ENCODE results near the gene EPB42.
A peak's percentile ranks its signal among the peaks of the same experiment; 100 is the strongest.

EPB42 gene

DNA sequence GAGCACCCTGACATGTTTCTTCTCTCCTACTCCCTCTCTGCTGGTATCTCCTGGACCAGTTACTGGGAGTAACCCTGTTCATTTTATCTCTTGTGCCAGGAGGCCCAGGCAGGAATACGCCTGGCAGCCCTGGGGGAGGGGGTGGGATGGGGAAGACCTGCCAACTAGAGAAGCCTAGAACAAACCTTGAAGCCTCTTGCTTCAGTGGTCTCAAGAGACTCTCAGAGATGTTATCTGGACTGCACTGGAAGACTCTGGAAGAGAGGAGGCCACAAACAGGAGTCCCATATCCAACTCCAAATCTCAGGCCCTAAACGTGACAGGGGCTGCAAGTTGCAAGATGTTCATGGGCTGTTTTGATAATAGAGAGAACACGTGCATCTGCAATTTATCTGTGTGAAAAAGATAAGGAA, at the start of gene EPB42:
TSS of gene EPB42 (minus strand) at position 28 of the 413 bp plus-strand sequence. CDS start 193 bp downstream, outside the sequence.
- DNase-seq, result no peak

DNA sequence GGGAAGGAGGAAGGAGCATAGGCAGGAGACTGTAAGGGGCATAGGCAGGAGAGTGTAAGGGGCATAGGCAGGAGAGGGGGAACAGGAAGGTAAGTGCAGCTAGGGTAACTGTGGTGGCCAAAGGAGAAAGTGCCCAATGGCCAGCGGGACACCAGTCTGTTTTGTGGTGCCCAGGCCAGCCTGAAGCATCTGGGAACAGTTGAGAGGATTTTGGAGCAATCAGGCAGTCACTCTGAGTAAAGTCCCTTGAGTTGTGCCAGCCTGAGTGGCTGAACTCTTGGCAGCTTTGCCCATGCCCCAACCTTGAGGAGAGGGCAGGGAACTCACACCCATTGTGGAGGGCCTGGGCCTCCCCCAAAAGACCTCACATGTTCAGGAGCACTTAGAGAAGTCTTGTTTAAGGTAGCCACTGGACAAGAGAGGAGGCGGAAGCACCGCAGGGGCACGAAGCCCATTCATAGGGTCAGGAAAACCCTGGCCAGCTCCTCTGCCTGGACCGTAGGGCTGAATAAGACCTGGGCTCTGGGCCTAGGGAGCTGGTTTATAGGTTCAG, 49.4 kb upstream of the EPB42 start:
- DNase-seq, result no peak

DNA sequence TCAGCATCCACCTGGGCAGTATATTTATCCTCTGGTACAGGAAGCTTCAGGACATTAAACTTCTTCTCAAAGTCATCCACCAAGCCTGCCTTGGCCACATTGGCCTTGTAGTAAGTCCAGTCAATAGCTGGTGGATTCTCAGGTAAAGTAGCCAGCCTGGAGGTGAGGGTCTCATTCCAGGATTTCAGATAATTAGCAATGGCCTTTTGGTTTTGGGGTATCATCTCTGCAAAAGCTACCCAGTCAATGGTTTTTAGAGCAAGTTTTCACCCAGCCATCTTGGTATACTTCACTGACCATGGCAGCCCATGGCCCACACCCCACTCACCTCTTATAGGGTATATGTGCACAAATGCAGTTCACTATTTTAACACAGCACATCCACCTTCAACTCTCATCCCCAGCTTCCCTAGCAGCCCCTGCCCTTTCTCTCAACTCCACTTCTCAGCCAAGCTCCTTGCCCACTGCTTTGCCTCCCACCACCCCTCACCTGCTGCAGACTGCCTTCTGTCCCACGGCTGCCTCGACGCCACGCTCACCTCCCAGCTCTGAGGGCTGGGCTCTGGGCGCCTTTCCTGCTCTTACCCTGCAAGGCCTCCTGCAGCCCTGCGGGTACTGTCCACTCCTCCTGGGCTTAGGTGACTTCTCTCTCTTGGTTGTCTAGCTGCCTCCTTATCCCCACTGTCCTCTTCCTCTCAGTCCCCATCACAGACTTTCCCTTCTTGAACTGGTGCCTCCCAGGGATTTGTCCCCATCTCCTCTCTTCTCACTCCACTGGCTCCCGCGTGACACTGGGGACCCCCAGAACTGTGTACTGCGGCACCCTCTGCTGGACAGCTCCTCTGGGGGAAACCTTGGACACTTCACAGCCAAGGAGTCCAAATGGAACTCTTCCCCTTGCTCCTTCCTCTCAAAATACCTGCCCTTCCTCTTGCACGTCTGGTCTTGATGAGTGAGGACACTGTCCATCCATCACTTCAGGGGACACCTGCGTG, 47.6 kb upstream of the EPB42 start:
- peak; percentile 45 for DNase-seq

DNA sequence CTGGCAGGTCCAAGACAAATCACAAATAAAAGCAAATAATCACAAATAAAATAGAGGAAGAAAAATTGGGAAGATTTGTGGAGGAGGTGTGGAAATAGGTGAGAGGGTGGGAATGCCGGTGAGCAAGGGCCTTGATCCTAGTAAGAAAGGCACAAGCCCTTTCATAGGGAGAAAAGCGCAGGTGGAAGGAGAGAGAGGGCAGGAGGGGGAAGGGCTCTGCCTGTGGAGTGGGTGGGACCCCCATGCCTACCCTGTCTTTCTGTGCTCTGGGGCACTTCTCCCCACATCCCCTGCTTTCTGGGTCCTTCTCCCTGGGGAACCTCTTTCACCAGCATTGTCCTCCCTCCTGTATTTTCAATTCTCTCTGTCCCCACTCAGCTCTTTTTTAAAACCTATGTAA, 46.6 kb upstream of the EPB42 start:
- DNase-seq, result no peak

DNA sequence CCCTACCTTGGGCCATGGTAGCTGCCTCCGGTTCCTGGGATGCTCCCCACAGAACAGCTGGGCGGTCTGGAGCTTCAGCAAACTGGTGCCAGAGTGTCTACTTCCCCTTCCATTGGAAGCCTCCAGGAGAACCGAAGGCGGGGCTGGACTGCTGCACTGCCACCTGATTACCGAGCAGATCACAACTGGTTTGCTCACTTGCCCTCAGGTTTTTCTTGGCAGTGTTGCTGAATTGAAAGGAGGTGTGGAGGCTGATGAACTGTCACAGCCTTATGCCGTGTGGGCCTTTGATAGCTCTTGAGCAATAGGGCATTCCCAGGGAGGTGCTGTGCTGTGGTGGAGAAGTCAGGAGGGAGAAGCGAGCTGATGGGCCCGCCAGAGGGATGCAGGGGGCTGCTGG, 46.0 kb upstream of the EPB42 start, which contains the start of gene TGM5:
TSS of gene TGM5 (minus strand) at position 95 of the 400 bp plus-strand sequence. CDS start at position 16, 79 bp downstream.
- DNase-seq, result peak; percentile 19

DNA sequence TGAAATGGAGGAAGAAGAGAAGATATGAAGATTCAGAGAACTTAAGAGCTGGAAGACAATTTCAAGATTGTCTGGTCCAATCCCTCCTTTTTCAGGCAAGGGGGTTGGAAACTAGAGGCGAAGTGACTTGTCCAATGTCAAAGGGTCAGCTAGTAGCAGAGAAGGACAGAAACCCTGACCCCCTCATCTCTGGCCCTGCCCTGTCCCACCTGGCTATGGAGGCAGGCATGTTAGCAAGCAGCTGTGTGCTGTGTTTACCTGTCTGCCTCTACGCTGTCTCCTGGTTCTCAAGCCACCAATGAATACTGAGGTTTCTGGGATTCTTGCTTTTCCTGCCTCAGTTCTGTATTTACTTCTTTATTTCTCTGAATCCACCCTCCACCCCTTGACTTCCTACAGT, 45.6 kb upstream of the EPB42 start:
- DNase-seq, result no peak

DNA sequence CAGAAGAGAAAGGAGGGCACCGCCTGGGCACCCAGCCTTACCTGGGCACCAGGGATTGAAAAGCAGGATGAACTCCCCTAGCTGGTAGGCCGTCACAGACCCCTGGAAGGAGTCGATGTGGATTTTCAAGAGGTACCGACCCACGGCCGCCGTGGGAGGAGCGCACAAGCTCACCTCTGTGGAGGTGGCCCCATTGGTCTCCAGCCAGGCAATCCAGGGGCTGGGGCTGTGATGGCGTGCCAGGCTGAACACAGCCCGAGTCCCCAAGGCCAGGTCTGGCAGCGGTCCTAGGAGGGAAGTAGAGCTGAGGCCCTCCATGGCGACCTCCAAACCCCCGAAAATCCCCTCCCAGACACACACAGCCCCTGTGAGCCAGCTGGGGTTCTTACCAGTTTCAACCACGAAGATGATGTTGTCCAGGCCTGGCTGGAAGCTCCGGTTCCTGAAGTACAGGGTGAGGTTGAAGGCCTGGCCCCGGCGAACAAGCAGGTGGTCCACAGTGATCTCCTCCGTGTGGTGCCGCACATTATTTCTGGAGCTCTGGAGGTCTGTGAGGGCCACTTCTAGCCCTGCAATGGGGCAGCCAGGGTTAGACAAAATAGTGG, 39.3 kb upstream of the EPB42 start:
- DNase-seq, result no peak

DNA sequence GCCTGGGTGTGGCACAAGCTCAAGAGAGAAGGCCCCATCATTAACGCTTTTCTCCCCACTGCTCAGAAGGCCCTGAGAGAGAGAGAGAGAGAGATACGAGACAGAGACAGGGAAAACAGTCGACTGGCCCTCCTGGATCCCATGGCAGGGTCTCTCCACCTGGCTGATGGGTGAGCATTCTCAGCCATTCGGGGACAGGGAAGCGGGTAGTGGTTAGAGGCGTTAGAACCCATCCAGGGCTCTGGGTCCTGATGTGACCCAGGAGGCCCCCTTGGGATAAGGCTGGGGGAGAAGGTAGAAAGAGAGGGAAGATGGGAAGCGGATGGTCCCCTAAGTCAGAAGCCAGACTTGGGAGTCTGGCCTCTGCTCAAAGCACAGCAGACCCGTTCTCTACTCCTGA, 38.0 kb upstream of the EPB42 start:
- DNase-seq, result no peak

DNA sequence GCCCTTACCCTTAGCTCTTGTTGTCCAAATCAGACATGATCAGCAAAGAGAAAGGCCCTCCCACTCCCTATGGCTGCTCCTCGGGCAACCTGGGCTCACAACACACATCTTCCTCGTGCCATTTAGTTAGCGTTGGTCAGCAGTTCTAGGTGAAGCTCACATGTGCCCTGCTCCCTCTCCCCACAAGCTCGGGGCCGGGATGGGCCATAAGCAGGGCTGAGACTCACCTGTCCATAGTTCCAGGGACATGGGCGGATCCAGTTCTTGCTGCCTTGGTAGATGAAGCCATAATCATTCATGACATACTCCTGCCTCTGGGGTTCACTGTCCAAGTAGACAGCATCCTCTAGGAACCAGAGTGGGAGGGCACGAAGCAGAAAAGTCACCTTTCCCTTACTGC, 35.5 kb upstream of the EPB42 start:
- DNase-seq, result no peak

DNA sequence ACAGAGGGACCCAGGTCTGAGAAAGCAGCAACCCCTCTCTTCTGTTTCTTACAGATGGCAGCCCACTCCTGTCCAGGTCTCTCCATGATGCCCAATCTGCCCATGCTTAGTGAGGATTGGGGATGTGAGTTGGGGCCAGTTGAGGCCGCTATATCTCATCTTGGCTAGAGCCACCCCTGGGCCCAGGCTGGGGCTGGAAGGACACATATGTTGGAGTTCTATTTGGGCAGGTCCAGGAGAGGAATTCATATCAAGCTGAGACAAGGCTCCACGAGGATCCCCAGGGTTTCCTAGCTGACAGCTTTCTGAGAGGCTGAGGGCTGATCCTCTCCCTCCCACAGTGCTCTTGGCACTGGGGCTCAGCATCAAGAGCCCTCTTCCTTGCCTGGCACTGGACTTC, 34.6 kb upstream of the EPB42 start:
- no peak for DNase-seq

DNA sequence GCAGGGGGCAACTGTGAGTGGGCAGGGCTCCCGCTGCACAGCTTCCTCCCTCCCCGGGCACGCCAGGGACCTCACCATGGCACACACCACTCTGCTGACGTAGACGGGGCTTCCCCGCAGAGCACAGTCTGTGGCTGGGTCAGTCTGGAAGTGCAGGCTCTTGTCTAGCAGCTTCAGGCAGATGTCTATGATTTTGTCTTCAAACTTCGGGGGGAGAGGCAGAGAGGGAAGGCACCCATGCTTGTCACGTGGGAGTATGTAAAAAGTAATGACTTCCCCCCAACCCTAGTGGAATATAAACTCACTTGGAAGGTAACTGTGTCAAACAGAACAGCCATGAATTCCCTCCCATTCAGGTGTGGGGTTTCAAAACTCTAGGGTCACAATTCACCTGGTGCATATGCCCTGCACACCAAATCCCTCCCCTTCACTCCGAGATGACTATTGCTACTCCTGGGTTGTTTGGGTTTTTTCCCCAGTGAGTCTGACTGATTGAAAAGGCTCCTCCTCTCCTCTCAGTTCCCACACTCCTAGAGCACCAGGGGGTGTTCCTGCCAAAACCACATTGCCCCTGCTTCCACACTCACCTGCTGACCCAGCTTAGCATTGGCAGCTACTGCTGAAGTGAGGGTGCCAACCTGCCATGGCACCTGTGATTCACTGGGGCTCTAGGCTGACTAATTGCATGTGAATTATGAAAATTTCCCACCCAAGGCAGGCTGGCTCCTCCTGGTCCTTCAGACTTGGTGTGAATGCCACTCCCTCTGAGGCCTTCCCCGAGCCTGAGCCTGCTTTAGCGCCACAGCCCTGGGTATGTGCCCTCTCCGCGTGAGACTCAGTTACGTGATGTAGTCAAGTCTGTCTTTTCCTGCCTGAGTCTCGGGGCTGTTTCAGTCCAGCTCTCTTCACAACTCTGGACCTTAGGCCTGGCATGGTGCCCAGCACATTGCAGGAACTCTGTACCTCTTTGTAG, 32.9 kb upstream of the EPB42 start:
- DNase-seq, result peak; percentile 55

DNA sequence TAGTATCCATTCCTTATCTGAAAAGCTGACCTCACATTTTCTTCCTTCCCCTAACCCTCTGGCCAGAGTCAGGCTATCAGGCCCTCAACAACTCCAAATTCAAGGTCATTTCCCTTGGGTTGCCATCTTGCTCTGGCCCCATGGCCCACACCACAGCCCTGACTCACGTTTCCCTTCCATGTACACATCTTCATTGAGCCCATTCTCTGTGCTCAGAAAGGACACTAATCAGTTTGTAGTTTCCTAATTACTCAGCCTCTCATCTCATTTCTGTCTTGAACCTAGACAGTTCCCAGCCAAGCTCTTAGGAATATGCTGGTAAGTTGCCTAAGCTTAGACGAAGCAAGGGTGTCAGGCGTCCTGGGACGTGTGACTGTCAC, 31.0 kb upstream of the EPB42 start:
- peak; percentile 54 for DNase-seq

DNA sequence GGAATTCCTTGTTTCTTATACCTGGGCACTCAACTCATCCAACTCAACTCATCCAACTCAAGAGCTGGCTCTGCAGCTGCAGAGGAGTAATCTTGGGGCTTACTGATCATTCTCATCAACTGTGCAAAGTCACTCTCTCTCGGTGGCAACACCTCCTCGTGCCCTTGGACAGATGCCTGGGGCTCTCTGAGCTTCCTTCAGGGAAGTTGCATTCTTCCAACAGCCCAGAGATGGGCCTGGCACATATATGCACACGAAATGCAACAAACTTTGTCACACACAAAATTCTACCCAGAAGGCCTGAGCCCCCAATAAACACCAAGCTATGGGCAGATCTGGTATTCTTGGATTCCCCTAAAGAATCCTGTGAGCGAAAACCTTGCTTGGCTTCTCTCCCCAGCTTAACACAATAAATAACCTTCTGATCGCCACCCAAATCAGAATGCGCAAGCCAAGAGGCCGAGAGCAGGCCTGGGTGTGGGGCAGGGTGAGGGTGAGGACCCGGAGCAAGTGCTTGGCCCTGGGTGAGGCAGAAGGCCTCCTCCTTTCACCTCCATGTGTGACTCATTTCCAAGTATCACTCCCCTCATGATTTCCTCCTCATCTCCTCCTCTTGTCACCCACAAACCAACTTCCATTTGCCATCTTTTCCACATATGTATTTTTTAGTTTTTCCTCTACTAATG, 30.5 kb upstream of the EPB42 start:
- no peak for DNase-seq

DNA sequence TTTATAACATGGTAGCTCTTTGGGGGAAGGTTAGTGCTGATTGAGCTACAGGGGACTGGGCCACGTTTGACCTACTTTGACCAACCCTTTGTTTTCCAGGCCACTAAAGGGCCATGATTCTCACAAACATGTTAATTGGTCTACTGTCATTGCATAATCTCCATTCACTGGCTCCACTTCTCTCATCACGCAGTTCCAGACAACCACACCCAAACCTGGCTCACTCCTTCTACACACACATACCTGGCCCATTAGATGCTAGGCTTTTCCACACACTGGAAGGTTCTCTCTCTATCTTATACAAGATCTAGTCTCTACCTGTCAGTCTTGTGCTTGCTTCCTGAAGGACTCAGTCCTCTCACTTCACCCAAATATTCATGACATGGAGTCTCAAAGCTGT, 30.0 kb upstream of the EPB42 start:
- DNase-seq, result no peak

DNA sequence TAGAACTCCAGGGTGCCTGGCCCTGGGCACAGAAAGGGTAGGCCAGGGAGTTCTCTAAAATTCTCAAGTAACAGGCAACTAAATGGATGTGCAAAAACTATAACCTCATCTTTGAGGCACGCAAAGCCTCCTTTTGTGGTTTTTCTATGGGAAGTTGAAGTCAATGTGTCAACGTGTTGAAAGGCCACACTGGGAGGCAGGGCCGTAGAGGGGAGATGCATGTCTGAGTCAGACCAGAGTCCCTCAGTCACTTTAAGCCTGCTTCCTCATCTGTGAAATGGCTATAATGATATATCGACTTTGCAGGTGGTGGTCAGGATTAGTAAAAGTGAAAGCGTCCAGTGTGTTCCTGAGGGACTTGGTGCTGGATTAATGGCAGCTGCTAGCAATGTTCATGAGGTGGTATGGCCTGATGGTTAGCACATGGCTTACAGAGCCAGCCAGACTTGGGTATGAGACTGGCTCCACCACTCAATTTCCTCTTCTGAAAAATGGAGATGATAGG, 28.9 kb upstream of the EPB42 start:
- peak; percentile 88 for DNase-seq

DNA sequence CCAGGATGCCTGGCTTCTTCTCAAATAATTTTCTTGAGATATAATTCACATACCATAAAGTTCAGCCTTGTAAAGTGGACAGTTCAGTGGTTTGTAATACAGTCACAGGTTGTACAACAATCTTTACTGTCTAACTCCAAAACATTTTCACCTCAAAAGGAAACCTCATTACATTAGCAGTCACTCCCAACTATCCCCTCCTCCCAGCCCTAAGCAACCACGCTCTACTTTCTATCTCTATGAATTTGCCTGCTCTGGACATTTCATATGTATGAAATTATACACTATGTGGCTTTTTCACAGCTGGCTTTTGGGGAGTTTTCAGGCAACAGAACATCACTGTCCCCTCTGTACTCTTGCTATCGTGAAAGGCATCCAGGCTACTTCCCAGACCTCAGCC, 28.4 kb upstream of the EPB42 start:
- no peak for DNase-seq

DNA sequence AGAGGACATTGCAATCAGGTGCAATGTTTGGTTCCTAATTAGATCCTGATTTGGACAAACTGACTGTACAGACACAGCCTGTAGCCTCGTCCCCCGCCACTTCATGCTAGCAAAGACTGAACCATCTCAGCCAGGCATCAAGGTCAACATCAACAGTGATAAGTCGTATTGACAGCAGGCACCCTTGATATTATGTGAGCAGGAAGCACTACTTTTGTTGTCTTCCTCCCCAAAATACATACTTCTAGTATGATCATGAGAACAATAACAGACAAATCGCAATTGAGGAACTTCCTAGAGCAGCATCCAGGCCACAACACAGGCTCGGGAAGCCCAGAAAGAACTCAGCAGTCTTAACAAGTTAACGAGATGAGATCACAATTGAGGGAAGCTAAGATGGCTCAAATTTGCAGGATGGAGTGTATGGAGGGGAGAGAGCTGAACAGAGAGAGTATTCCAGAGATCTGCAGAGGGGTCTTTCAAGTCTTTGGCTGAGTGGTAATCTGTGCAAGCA, 25.5 kb upstream of the EPB42 start:
- no peak for DNase-seq

DNA sequence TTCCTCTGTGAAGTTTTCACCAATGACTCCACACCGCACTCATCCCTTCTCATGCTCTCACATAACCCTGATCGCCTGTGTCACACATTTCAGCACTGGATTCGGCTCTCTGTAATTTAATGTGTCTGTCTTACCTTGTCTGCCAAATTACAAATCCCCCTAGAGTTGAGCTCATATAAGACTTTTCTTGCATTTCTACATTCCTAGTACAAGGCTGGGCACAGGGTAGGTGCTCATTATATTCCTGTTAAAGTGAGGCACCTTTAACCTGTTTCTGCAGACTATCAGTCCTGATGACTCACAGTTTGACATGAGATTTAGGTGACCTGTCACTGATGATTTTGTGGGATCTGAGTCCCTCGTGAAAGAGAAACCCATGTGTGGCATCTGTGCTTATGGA, 23.3 kb upstream of the EPB42 start:
- DNase-seq, result no peak

DNA sequence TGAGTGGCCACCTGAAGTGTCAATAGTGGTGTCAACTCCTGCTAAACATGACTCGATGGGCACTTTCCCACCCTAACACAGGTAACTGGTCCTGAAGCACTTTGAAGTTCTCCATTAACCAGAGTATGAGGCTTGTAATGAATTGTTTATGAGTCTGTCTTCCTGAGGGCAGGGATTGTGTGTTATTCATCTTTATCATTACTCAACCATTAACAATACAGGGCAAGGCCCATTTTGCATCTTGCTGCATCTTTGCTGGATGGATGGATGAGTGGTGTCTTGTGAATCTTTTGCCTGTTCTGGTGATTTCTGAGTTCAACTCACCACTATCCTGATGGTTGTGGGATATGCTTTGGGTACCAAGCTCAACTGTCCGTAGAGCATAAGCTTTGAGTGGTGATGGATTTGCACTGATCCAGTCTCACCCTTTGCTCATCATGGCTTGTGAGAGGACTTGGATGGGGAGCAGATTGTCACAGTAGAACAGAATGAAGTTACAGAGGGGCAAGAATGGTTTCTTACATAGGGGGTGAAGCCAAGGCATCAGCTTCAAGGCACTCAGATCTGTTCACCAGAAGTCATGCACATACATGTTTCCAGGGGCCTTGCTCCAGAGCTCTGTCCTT, 22.3 kb upstream of the EPB42 start:
- DNase-seq, result no peak

DNA sequence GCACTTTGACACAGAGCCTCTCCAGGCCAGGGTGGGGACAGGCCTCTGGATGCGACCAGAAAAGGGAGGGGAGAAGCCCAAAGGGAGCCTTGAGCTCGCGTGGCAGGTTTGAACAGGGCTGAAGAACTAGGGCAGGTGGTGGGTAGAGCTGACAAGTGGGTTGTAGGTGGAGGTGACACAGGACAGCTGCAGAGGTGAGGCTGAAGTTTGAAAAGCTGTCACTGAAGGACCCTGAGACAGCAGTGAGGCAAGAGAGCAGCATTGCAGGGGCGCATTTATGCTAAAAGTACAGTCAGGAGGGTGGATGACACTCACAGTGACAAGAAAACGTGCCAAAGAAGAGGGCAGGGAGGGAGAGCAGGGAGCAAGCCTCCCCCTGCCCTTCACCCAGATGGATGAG, 21.8 kb upstream of the EPB42 start:
- no peak for DNase-seq

DNA sequence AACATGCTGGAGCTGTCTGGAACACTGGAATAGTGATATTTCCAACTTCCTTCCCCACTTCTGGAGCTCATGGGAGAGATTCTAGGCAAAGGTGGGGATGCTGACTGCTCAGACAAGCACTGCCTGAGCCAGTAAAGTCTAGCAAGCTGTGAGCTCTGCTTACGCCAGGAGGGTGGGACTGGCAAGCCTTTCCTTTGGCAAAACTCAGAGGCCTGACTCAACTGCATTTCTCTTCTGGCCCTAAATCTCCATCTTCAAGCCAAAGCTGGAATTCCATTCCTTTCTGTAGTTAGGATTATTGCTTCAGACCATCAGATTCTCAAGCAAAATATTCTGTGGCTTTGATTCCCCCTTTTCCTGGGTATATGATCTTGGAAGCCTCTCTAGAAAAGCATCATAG, 20.3 kb upstream of the EPB42 start:
- DNase-seq, result no peak

Data from suppressor macrophage treated with lipopolysaccharide for 4 hours (primary cell).